Fibroblast of skin of abdomen (primary cell): ENCODE results near the gene PPFIA4.

Source experiments
- DNase-seq: peaks from one replicate; pipeline ENCODE4 v3.0.0-alpha.2; 2013

The PPFIA4 gene

DNA sequence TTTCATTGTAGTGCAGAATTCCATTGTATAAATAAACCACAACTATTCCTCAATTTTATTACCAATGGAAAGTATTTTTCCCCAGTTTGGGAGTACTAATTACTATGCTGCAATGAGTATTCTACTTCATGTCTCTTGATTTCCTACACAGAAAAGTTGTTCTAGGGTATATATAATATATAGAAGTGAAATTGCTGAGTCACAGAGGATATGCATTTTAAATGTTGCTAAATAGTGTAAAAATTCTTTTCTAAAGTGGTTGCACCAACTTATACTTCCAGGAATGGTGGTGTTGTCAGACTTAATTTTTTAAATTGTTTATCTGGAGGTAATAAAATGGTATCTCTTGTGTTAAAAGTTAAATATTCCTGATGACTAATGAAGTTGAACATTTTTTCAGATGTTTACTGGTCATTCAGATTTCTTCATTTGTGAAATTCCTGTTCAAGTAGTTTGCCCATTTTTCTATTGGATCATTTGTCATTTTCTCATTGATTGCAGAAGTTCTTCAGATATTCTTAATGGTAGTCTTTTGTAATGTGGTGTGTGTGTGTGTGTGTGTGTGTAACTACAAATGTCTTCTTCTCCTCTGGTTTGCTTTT is 78.6 kb downstream of the PPFIA4 start:
- no peak for DNase-seq

DNA sequence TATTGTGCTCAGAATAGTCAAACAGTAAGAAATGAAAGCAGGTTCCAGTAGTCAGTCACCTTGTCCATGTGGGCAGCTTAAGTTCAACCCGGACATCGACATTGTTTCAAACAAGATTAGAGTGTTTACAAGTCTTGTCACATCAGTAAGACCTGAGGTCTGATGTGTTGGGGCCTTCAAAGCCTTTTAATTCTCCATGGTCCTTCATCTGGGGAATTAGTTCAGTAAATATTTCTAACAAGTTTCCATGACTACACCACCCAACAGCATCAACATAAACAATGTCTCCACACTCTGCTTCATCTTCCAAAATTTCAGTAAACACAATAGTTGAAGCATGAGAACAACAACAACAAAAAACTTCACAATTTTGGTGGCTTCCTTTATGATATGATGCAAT is 86.2 kb downstream of the PPFIA4 start:
- no peak for DNase-seq

DNA sequence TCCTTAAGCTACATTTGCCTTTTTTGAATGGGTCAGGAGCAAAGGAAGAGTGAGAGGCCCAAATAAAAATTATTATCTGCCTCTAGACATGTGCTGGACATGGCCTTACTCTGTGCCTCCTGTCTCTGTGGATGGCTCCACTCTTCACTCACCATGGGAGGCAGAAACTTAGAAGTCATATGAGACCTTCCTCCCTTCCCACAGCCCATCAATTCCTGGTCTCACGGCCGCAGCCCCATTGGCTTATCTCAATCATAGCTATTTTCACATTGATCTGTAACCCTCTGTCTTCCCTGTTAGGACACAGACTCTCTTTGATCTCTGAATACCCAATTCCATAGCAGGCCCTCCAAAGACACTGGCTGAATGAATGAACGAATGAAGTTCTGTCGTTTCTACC is 87.0 kb downstream of the PPFIA4 start:
- no peak for DNase-seq

DNA sequence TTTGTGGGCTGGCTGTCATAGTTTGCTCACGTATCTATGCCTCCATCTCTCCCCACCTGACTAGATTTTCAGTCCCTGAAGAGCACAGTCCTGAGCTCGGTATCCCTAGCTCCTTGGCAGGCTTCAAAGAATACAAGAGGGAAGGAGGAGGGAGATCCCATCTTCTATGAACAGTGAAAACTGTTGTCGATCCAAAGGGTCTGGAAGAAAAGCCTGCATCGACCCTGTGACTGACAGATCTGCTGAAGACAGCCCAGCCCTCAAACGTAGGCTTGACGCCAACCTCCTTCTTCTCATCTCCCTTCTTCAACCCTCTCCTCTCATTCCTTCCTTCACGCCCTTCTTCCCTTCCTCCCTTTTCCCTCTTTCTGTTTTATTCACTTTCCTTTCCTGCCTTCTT is 87.9 kb downstream of the PPFIA4 start:
- DNase-seq, result no peak

DNA sequence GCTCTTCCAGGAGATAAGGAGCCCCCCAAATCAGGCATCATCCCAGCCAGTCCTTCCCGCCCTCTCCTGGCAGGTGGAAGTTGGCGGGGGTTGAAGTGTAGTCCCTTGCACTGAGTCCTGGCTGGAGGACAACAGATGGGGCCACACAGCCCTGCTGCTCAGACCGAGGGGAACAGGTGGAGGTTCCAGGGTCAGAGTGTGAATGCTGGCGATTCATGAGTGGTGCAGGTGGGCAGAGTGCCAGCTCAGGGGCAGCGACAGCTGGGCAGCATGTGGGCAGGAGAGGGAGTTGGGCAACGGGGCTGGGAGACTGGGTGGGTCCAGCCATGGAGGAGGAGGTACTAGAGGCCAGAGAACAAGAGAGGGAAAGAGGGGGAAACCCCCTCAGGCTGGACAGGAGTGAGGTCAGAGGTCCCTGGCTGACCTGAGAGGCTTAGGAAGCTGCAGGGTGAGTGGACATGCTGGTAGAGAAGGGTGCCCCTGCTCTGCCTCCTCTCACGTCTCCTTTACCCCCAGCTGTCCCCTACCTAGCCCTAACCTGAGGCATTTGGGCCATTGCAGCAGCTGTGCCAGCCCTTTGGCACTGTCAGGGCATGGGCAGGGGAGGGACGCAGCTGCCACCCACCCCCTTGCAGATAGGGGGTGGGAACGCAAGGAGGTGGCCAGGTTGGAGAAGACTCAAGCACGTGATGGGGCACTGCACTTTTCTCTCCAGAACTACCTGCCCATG is 90.0 kb downstream of the PPFIA4 start:
- no peak for DNase-seq

DNA sequence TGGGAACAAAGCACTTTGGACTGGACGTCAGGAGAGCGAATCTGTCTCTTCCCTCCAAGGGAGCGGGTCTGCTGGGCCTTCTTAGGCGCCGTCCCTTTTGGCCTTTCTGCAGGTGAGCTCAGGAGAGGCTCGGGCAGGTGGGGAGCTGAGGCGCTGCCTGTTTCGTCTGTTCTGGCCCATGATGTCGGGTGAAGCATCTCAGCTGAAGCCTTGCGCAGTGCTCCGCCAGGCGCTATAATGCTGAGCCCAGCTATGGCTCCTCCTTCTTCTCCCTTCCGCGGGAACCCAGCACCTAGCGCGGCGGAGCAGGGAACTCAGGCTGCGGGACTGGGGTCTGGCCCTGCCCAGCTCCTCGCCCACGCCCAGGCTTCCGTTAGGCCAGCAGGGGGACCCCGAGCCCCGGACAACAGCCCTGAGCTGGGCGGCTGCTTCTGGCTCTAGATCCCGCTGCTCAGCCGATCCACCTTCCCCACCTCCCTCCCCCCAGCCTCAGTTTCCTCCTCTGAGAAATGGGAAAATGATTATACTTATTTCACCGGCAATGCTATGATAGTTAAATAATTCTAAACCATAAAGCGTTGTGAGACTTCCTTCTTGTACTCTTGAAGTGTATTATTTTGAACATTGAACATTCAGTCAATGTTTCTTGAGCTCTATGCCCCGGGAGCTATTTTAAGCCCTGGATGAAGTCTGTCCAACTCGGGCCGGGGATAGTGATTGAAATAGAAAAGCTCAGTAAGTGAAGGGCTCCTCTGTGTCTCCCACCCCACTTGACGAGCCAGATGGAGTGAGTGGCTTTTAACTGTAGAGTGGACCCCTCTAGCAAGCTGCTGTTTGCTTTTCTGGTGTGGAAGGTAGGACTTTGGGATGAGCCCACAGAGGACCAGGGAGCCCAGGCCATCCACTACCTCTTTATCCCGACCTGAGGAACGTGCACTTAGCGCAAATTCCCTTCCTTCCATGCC is 91.6 kb downstream of the PPFIA4 start:
- DNase-seq, result peak; percentile 53

DNA sequence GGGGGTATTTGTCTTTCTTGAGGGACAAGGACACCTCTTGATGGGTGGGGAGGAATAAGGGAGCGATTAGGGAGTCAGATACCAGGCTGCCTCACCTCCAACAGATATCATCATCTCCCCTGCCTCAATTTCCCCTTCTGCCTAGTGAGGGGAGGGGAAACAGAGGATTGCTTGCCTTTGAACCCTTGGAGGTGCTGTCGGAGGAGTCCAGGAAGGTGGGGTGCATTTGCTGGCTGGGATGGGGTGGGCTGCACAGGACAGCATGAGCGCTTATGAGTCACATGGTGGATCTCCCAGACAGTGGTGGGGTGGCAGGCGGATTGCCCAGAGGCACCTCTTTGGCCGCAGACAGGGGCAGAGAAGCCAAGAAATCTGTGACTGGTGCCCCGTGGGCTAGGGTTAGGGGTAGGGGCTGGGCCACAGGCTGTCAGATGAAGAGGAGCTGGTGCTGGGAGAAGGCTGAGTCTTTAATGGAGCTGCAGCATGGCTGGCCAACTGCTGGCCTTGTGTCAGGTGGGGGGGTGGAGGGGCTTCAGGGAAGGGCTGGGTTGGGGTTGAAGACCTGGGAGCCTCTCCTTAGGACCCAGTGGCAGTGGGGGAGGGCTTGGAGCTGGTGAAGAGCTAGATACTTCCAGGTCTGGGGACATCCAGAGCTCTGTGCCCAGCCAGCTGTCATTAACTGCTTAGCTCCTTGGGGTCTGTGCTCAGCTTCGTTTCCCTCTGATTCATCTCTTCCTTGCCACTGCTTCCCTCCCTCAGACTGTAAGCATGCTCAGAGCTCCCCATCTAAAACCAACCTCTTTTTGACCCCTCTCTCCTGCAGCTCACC is 94.2 kb downstream of the PPFIA4 start:
- no peak for DNase-seq

DNA sequence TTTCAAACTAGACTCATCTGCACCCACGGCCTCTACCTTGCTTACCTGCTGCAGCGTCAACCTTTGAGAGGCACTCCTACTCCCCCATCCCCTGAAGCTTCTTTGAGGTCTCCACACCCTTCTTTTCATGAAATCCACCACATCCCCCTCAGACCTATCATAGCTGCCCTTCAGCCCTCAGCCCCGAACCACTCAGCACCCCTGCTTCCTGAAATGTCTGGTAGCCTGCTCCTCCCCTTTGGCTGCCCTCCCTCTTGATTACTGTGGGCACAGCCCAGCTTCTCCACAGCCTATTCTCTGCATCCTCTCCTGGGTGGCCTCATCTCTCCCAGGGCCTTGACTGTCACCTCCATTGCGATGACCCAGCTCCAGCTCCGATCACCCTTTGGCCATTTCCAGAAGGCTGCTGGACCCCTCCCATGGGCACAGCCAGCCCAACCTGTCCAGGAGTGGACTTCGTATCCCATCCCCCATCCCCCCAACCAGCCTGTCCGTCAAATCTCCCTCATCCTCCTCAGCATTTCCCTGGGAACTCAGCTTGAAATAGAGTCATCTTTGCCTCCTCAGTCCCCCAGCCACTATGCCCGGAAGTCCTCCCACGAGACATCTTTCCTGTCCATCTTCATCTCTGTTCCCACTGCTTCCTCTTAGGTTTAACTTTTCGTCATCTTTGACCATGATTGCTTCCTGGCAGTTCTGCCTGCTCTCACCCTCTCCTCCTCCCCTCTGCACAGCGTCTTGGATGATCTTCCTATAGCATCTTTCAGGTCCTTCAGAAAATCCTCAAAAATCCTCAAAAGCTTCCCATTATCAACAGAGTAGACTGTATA is 95.1 kb downstream of the PPFIA4 start:
- no peak for DNase-seq

DNA sequence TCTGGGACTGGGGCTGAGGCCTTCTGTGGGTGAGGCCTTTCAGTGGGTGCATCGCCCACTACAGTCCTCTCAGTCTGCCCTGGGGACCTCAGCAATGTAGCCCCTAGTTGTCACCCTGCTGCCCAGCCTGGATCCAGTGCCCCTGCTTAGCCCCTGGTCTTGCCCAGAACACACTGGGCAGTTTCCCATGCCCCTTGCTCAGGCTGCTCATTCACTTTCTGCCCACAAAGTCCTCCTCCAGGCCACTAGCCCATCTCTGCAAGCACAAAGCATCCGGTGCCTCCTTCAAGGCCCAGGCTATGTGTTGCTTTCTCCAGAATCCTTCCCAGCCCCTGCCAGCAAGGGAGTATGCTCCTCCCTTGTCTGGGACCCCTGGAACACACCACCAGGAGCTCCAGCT is 95.9 kb downstream of the PPFIA4 start:
- no peak for DNase-seq

DNA sequence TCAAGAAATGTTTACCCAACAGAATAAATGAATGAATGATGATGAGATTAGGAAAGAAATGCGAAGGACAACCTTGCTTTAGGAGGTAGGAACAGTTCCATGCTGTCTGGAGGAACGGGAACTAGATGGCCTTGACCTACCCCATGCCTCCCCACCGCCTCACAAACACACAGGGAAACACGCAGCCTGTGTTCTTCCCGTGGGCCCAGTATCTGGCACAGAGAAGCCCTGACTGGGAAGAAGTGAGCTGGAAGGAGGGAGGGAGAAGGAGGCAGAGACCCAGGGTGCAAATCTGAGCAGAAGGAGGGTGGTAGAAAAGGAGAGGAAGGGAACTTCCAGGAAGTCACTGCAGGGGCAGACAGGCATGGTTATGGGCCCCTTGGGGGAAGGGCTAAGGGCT is 97.7 kb downstream of the PPFIA4 start:
- DNase-seq, result no peak

DNA sequence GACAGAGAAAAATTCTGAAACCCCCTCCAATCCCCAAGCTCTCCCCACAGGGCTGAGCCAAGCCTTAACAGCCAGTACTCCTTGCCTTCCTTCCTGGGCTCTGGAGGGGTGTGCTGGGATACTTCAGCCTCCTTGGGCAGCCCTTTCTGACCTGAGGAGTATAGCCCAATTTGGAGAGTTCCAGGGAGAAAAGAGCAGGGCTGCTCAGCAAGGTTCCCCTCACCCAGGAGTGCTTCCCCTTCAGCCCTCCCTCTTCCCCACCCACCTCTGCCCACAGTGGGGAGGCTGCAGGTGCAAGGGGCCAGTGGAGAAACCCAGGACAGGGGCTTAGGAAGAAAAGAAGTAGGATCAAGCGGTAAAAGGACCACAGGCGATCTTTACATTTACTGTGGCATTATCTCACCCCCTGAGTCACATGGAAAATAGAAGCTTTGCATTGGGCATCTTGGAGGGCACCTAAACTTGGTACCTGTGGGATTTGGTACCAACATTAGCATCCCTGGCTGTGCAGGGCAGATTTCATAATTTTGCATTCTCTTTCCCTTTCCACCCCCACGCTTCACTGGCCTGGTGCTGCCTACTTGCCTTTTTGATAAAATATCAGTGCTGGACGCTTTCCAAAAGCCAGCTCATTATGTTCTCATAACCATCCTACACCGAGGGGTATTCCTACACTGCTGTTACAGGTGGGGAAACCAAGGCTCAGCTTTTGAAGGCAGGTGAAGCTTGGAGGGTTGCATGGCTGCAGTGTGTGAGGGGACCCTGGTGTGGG is 98.4 kb downstream of the PPFIA4 start:
- DNase-seq, result no peak

DNA sequence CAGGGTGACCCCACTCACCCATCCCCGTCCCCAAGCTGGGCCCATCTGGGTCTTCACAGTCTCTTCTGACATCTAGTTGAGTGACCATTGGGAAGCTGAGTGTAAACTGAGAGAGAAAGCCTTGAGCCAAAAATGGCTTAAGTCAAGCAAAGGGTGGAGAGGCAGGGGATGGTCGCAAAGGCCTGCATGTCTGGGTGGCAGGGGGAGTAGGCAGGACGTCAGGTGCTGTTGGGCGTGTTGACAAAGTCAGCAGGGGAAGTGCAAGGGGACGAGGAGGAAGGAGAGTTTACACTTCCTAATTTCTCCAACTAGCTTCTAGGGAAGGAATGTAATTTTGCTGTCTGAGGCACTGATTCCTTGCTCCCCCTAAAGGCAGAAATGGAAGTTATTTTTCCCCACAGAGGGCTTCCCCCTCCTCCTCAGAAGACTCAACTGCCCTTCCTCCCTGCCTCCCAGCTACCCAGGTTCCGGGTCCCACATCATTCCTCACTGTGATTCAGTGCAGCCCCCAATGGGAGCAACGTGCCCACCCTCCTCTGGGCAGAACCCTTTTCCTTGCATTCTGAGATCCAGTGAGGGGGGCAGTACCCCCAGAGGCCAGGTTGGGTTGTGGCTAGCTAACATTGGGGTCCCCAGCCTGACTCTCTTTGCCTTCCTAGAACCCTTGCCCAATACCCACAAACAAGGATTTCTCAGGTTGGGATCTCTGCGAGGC is 100.0 kb downstream of the PPFIA4 start:
- DNase-seq, result peak; percentile 45

DNA sequence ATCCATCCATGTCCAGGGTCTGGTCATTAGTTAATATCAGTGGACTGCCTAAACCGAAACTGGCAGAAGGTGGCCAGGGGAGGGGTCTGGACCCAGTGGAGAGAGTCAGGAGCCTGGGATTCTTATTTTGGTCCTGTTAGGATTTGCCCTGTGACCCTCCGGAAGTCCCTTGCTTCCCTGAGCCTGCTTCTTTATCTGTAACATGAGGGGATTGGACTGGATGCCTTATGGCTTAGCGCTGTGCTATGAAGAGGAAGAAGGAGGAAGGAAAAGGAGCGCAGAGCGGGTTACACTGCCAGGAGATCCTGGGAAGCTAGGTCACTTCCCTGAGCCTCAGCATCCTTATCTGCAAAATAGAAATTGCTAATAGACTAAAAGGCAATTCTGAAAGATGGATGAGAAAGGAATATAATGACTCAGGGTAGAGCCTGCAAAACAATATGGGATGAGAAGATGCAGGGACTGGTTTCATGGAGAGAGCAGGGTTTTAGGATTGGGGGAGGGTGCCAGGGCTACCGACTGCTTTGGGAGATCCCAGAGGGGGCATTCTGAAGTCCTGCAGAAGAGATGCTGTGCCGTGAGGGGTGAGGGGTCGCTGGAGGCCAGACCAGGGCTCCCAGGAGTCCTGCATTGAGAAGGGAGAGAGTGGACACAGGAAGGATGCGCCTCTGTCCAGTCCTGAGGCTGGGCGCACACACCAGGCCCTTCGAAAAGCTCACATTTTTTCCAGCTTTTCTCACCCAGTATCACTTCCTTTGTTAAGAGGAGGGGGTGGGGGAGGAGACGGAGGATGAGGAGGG is 100.8 kb downstream of the PPFIA4 start:
- DNase-seq, result peak; percentile 28

DNA sequence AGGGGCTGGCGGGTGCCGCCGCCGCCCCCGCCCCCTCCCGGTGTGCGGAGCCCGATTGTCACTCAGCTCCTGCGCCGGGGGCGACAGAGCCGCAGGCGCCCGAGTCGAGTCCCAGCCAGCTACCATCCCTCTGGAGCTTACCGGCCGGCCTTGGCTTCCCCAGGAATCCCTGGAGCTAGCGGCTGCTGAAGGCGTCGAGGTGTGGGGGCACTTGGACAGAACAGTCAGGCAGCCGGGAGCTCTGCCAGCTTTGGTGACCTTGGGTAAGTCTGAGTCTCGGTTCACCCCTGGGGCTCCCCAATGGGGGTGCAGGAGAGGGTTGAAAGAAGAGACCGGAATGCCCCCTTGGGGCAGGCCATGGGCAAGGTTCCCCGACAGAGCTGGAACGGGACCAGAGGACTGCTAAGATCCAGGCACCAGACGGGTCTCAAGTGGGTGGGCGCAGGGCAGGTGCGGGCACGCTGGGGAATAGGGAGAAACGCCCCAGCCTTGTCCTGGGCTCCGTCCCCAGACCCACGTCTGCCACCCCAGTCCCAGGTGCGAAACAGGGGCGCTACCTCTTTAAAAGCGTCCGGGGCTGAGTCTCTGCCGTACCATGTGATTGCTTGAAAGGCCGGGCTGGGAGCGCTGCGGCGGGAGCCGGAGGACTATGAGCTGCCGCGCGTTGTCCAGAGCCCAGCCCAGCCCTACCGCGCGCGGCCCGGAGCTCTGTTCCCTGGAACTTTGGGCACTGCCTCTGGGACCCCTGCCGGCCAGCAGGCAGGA is 101.6 kb downstream of the PPFIA4 start, which contains the start of gene ADORA1:
TSS of gene ADORA1 (plus strand) at position 61 of the 765 bp plus-strand sequence. CDS start 1,116 bp downstream, outside the sequence.
- DNase-seq, result peak; percentile 44

DNA sequence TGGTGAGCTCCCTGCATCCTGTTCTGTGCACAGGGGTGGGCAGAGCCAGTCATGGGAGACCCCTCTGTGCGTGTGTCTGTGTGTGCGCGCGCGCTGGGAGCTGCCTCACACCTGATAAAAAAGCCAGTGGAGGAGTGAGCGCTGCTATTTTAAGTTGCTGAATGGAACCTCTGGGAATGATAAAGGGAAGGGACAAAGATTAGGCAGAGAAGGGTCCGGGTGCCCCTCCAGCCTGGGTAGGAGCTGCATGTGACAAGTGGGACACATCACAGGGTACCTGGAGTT is 102.1 kb downstream of the PPFIA4 start:
- DNase-seq, result no peak
